Skeletal muscle satellite cell (primary cell): ENCODE data around the gene FSTL4.
"Not testable (repeated sequence)": the region's sequence is repeated elsewhere in the genome, so short reads cannot be mapped to it uniquely, and the experiment has no call there.

Source experiments
- H3K27me3 ChIP-seq: 2 replicates; pipeline ENCODE4 v1.7.0; 2013; ENCODE audit warnings: low read length; ENCODE audit not compliant: control insufficient read depth, insufficient read depth
- H3K36me3 ChIP-seq: 2 replicates; pipeline ENCODE4 v1.7.0; 2013; ENCODE audit warnings: mild to moderate bottlenecking, control low read depth, low read length; ENCODE audit not compliant: insufficient read depth
- H3K4me1 ChIP-seq: 2 replicates; pipeline ENCODE4 v1.7.0; 2013; ENCODE audit warnings: low read length; ENCODE audit not compliant: control insufficient read depth, insufficient read depth
- H3K4me2 ChIP-seq: 2 replicates; pipeline ENCODE4 v1.7.0; 2013; ENCODE audit warnings: mild to moderate bottlenecking, low read length
- H3K4me3 ChIP-seq: 2 replicates; pipeline ENCODE4 v1.7.0; 2013; ENCODE audit warnings: low read length
- H3K9ac ChIP-seq: 2 replicates; pipeline ENCODE4 v1.7.0; 2013; ENCODE audit warnings: mild to moderate bottlenecking, low read depth, low read length, moderate library complexity
- H3K9me3 ChIP-seq: replicated peaks from 2 replicates; pipeline ENCODE4 v1.7.0; 2013; ENCODE audit warnings: mild to moderate bottlenecking, control low read depth, low read length

FSTL4 gene

GRCh38 chr5:133396814-133397213 lies 215.5 kb downstream of the FSTL4 start:
- no peak overlapping the region for H3K4me3 ChIP-seq
- no peak overlapping the region for H3K4me2 ChIP-seq
- H3K9ac ChIP-seq, result no peak overlapping the region
- no peaks in the 10 kb centered on the region for H3K36me3 ChIP-seq
- H3K9me3 ChIP-seq, result no peaks in the 10 kb centered on the region
- no peaks in the 10 kb centered on the region for H3K4me1 ChIP-seq
- peaks cover 4% of the 10 kb centered on the region for H3K27me3 ChIP-seq

GRCh38 chr5:133396187-133396741 lies 216.1 kb downstream of the FSTL4 start:
- Histone ChIP-seq H3K27me3 (peaks cover 4% of the 10 kb centered on the region), H3K4me1 (no peaks in the 10 kb centered on the region), H3K4me3 (no peak overlapping the region), H3K4me2 (no peak overlapping the region), H3K36me3 (no peaks in the 10 kb centered on the region), H3K9me3 (no peaks in the 10 kb centered on the region), H3K9ac (no peak overlapping the region)

GRCh38 chr5:133395207-133395606 lies 217.1 kb downstream of the FSTL4 start:
- H3K9me3 ChIP-seq, H3K4me3 ChIP-seq, H3K27me3 ChIP-seq, H3K36me3 ChIP-seq, H3K4me1 ChIP-seq, H3K9ac ChIP-seq, H3K4me2 ChIP-seq: not testable (repeated sequence)

GRCh38 chr5:133394477-133394817 lies 217.9 kb downstream of the FSTL4 start:
- H3K4me2 ChIP-seq, H3K9ac ChIP-seq, H3K9me3 ChIP-seq, H3K4me1 ChIP-seq, H3K27me3 ChIP-seq, H3K4me3 ChIP-seq, H3K36me3 ChIP-seq: not testable (repeated sequence)

- H3K9ac ChIP-seq, result no peak overlapping the region
- no peak overlapping the region for H3K4me3 ChIP-seq
- no peaks in the 10 kb centered on the region for H3K36me3 ChIP-seq
- no peak overlapping the region for H3K4me2 ChIP-seq
- no peaks in the 10 kb centered on the region for H3K9me3 ChIP-seq
- H3K4me1 ChIP-seq, result no peaks in the 10 kb centered on the region
- no peaks in the 10 kb centered on the region for H3K27me3 ChIP-seq
Measured at GRCh38 chr5:133393776-133394476, 218.4 kb downstream of the FSTL4 start.

- no peak overlapping the region for H3K9ac ChIP-seq
- H3K4me2 ChIP-seq, result no peak overlapping the region
- no peaks in the 10 kb centered on the region for H3K36me3 ChIP-seq
- no peaks in the 10 kb centered on the region for H3K9me3 ChIP-seq
- no peak overlapping the region for H3K4me3 ChIP-seq
- H3K4me1 ChIP-seq, result no peaks in the 10 kb centered on the region
- peaks cover 3% of the 10 kb centered on the region for H3K27me3 ChIP-seq
Measured at GRCh38 chr5:133392448-133392847, 219.9 kb downstream of the FSTL4 start.

GRCh38 chr5:133391354-133392136 lies 220.8 kb downstream of the FSTL4 start:
- Histone ChIP-seq H3K27me3 (peaks cover 9% of the 10 kb centered on the region), H3K4me3 (no peak overlapping the region), H3K4me2 (no peak overlapping the region), H3K4me1 (no peaks in the 10 kb centered on the region), H3K9ac (no peak overlapping the region), H3K36me3 (no peaks in the 10 kb centered on the region), H3K9me3 (no peaks in the 10 kb centered on the region)

- no peak overlapping the region for H3K4me3 ChIP-seq
- no peaks in the 10 kb centered on the region for H3K4me1 ChIP-seq
- no peaks in the 10 kb centered on the region for H3K36me3 ChIP-seq
- no peaks in the 10 kb centered on the region for H3K9me3 ChIP-seq
- H3K9ac ChIP-seq, result no peak overlapping the region
- H3K4me2 ChIP-seq, result no peak overlapping the region
- H3K27me3 ChIP-seq, result peaks cover 12% of the 10 kb centered on the region
Measured at GRCh38 chr5:133390416-133391353, 221.7 kb downstream of the FSTL4 start.

GRCh38 chr5:133389066-133389590 lies 223.2 kb downstream of the FSTL4 start:
- Histone ChIP-seq H3K4me3 (no peak overlapping the region), H3K9me3 (no peaks in the 10 kb centered on the region), H3K9ac (no peak overlapping the region), H3K36me3 (no peaks in the 10 kb centered on the region), H3K27me3 (peaks cover 14% of the 10 kb centered on the region), H3K4me1 (no peaks in the 10 kb centered on the region), H3K4me2 (no peak overlapping the region)

- H3K9ac ChIP-seq, result no peak overlapping the region
- no peaks in the 10 kb centered on the region for H3K36me3 ChIP-seq
- H3K27me3 ChIP-seq, result peaks cover 18% of the 10 kb centered on the region
- no peak overlapping the region for H3K4me3 ChIP-seq
- no peaks in the 10 kb centered on the region for H3K4me1 ChIP-seq
- H3K4me2 ChIP-seq, result no peak overlapping the region
- H3K9me3 ChIP-seq, result no peaks in the 10 kb centered on the region
Measured at GRCh38 chr5:133387621-133388020, 224.7 kb downstream of the FSTL4 start.

GRCh38 chr5:133387091-133387490 lies 225.2 kb downstream of the FSTL4 start:
- H3K4me1 ChIP-seq, result no peaks in the 10 kb centered on the region
- no peak overlapping the region for H3K4me3 ChIP-seq
- H3K36me3 ChIP-seq, result no peaks in the 10 kb centered on the region
- H3K9ac ChIP-seq, result no peak overlapping the region
- no peaks in the 10 kb centered on the region for H3K9me3 ChIP-seq
- no peak overlapping the region for H3K4me2 ChIP-seq
- H3K27me3 ChIP-seq, result peaks cover 21% of the 10 kb centered on the region
